Transverse colon (tissue), 3 donors: ENCODE data around the gene SLC25A25.

Source experiments
- POLR2A ChIP-seq: fragments of 450-650 bp; IDR thresholded peaks from one replicate; pipeline ENCODE4 v1.6.1; 2016; ENCODE audit warnings: antibody characterized with exemption, mild to moderate bottlenecking, moderate library complexity
- TF ChIP-seq, protein P1 (sequence below), 5 experiments: fragments of 200-600 bp in 3 of 5; fragments of 450-650 bp in 2 of 5; sonication (generic) in 3 of 5; IDR thresholded peaks; 1 replicate in 2 of 5; 2 replicates in 3 of 5; pipeline ENCODE4 v1.5.1; 2016 to 2017; ENCODE audit warnings: antibody characterized with exemption in 5 of 5, inconsistent platforms in 3 of 5, mild to moderate bottlenecking in 2 of 5, moderate library complexity in 1 of 5

DNA sequence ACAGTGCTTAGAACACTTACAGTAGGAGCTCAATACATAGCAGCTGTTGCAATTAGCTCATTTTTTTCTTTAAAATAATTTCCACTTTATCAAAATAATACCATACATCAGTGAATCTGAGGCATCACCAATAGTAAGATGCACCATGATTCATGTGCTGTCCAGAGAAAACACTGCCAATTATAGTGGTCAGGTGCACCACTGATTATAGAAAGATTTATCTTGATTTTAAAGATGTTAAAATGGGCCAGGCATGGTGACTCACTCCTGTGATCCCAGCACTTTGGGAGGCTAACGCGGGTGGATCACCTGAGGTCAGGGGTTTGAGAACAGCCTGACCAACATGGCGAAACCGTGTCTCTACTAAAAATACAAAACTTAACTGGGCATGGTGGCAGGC, 40.3 kb upstream of the SLC25A25 start:
- TF ChIP-seq POLR2A, result no peak
- TF ChIP-seq, protein P1, sequence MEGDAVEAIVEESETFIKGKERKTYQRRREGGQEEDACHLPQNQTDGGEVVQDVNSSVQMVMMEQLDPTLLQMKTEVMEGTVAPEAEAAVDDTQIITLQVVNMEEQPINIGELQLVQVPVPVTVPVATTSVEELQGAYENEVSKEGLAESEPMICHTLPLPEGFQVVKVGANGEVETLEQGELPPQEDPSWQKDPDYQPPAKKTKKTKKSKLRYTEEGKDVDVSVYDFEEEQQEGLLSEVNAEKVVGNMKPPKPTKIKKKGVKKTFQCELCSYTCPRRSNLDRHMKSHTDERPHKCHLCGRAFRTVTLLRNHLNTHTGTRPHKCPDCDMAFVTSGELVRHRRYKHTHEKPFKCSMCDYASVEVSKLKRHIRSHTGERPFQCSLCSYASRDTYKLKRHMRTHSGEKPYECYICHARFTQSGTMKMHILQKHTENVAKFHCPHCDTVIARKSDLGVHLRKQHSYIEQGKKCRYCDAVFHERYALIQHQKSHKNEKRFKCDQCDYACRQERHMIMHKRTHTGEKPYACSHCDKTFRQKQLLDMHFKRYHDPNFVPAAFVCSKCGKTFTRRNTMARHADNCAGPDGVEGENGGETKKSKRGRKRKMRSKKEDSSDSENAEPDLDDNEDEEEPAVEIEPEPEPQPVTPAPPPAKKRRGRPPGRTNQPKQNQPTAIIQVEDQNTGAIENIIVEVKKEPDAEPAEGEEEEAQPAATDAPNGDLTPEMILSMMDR (IDR thresholded peaks at IDR 0.05), result no peak
